DOHH2 (cell line): ENCODE data around the gene ILKAP.

ENCODE experiments used
- EZH2phosphoT487 ChIP-seq: fragments of 200-600 bp; sonication (generic); IDR thresholded peaks from 2 replicates; pipeline ENCODE4 v1.6.1; 2017; ENCODE audit warnings: borderline replicate concordance, mild to moderate bottlenecking, antibody characterized with exemption, low read length, moderate library complexity, mixed read lengths
- TF ChIP-seq, protein P1 (sequence below): fragments of 200-600 bp; sonication (generic); IDR thresholded peaks from one replicate; pipeline ENCODE4 v1.5.1; 2014; ENCODE audit warnings: antibody characterized with exemption, mild to moderate bottlenecking, low read depth, low read length; ENCODE audit not compliant: poor library complexity, severe bottlenecking

DNA sequence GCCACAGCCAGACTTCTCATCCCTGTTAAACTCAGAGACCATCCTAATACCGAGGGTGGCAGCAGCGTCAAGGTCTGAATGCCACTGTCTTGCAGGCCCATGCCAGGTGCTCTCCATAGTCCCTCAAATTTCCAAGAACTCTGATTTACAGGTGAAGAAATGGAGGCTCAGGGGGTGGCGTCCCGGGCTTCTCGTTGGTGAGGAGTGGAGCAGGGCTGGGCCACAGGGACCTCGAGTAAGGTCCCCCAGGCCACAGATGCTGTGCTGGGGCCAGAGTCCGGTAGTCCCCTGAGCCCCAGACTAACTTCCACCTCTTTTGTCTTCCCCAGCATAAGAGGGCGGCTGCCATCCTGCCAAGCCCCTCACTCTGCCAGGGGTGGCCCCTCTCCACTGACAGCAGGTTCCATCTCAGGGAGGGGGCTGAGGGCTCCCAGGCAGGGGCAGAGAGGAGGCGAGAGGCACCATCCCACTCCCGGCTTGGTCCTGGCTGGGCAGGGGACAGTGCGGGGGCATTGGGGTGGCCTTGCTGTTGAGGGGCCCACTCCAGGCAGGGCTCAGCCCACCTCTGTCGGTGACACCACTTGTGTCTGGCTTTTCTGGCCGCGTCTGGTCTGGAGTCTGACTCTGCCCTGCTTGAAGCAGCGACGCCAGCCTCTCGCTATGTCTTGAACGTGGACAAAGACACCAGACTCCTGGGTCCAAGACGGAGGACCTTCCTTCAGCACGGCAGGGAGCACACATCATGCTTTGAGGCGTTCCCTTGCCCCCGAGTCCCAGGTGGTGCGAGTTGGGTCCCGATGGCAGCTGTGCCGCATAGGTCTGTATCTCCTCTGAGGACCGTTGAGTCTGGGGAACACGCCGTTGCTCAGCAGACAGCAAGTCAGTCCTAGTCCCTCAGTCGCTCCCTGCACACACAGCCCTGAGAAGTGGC, 80.9 kb downstream of the ILKAP start:
- TF ChIP-seq, protein P1, sequence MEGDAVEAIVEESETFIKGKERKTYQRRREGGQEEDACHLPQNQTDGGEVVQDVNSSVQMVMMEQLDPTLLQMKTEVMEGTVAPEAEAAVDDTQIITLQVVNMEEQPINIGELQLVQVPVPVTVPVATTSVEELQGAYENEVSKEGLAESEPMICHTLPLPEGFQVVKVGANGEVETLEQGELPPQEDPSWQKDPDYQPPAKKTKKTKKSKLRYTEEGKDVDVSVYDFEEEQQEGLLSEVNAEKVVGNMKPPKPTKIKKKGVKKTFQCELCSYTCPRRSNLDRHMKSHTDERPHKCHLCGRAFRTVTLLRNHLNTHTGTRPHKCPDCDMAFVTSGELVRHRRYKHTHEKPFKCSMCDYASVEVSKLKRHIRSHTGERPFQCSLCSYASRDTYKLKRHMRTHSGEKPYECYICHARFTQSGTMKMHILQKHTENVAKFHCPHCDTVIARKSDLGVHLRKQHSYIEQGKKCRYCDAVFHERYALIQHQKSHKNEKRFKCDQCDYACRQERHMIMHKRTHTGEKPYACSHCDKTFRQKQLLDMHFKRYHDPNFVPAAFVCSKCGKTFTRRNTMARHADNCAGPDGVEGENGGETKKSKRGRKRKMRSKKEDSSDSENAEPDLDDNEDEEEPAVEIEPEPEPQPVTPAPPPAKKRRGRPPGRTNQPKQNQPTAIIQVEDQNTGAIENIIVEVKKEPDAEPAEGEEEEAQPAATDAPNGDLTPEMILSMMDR: no peak
- TF ChIP-seq EZH2phosphoT487: no peak
